HG02763 (cell line): ENCODE data around the gene FCN2.

ENCODE experiments used
- ATAC-seq: cut with Tn5 transposase; IDR thresholded peaks from one replicate; pipeline ENCODE4 v1.9.1; 2021; ENCODE audit warnings: mild to moderate bottlenecking, moderate library complexity; ENCODE audit not compliant: unreplicated experiment

The FCN2 gene

DNA sequence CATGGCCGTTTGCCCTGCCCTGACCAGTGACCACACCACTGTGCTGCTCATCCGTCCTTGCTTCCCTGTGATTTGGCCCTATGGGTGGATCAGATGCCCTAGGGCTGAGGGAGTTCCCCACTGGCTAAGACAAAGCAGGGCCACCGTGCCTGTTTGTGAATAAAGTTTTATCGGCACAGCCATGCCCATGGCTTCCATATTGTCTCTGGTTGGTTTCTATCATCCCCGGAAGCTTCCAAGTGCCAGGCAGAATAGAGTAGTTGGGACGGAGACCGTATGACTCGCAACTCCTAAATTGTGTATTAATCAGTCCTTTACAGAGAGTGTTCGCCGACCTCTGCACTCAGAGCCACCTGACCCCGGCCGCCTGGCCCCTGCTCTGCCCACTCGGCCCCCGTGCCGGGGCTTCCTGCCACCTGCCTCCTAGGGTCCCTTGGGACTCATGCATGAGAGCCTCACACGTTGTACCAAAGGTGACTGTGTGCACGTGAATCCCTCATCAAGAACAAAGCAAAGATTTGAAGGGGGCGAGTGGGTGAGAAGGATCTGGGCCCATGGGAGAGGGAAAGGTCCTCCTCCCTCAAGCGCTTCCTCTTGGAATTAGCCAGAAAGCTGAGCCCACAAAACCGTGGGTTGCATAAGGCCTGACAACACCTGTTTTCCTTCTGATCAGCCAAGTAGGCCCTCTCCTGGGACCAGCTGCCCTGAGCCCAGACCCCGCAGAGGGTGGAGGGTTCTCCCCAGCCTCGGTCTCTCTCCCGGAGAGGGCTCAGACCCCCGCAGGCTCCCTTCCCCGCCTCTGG is 11.7 kb upstream of the FCN2 start:
- no peak for ATAC-seq

DNA sequence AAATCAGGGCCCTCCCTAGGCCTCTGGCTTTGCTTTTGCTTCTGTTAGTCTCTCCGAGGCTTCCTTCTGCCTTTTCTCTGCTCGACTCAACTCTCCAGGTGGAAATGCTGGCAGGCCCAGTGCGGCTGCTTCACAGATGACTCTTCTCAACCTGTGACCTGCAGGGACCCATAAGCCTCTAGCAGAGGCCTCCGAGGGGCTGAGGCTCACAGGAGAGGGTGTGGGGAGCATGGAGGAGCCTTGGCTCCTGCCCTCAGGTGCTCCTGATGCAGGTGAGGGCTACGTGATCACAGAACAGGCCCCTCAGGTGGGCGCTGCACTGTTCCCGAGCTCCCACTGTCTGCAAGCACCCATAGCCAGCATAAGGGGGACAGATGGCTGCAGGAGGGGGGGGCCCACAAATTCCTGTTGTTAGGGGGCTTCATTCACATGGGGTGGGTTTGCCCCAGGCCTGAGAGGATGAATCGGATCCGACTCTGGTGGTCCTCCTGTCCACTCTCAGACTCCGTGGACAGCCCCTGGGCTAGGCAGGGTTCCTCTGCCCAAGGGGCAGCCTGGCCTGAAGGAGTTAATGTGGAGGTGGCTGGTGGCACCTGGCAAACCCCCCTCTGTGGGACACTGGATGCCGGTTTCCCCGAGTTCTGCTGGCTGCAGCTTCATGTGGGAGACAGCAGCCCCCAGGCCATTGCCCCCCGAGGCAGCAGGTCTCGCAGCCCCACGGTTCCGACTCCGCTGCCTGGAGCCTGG is 10.9 kb upstream of the FCN2 start:
- ATAC-seq = no peak

DNA sequence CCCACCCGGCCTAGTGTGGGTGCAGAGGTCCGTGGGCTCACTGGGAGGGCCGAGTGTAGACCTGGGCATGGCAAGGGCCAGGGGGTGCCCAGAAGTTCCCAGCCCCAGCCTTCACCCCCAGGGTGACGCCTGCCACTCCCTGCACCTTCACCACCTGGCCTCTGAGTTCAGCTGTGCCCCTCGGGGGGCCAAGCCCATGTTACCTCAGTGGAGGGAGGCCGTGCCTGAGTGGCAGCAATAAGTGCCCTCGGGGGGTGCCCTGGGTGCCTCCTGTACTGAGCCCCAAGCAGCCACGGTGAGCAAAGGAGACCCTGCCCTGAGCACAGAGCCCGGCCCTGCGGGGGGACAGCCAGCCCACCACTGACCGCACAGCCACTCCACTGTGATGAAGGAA is 10.3 kb upstream of the FCN2 start:
- ATAC-seq = no peak

DNA sequence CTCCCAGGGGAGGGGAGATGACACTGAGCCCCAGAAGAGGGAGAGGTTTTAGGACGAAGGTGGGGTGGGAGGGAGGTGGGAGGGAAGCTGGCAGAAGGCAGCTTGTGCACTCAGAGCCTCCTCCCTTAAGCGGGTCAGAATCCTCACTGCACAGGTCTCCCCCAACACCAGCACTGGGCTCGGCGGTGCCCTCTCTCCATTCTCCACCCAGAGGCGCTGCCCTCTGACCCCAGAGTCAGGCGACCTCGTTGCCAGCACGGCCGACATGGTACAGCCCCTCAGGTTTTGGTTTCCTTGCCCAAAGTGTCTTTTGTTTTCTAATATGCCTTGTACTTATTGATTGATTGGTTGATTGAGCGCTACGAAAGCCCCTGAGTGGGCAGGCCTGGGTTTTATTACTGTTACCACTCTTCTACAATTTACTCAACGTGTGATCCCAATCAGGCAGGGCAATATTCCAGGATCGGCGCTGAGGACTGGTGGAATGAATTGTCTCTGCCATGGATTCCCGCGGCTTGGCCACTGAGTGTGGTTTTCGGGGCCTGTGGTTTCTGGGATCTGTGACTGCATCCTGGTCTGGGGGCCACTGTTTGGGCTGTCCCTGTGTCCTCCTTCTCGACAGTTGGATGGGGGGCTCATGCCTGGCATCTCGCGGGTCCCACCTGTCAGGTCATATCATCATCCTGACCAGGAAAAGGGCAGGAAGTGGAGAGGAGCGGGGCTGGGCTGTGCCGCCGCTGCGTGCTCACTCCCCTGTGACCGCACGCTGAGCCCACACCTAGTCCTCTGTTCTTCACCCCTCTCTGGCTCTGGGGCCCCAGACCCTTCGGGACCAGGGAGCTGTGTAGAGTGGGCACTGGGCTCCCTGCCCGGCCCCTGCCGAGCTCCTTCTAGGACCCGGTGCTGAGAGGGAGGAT is 9.6 kb upstream of the FCN2 start:
- ATAC-seq = no peak

DNA sequence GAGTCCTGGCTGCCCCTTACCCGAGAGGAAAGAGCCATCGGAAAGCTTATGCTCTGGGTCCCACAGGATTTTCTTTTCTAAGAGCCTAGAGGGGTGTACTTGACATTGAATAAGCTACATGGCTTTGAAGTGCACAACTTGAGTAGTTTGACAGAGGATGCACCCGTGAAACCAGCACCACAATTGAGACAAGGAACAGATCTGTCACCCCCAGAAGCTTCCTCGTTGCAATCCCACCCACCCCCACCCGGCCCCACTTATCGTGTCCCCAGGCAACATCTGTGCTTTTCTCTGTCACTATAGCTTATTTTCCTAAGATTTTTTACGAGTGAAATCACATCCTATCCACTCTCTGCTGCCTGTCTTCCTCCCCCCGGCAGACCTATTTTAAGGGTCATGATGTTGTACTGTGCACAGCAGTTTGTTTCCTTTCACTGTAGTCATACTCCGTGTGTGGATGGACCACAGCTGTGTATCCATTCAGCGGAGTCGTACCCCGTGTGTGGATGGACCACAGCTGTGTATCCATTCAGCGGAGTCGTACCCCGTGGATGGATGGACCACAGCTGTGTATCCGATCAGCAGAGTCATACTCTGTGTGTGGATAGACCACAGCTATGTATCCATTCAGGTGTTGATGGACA is 8.8 kb upstream of the FCN2 start:
- no peak for ATAC-seq

DNA sequence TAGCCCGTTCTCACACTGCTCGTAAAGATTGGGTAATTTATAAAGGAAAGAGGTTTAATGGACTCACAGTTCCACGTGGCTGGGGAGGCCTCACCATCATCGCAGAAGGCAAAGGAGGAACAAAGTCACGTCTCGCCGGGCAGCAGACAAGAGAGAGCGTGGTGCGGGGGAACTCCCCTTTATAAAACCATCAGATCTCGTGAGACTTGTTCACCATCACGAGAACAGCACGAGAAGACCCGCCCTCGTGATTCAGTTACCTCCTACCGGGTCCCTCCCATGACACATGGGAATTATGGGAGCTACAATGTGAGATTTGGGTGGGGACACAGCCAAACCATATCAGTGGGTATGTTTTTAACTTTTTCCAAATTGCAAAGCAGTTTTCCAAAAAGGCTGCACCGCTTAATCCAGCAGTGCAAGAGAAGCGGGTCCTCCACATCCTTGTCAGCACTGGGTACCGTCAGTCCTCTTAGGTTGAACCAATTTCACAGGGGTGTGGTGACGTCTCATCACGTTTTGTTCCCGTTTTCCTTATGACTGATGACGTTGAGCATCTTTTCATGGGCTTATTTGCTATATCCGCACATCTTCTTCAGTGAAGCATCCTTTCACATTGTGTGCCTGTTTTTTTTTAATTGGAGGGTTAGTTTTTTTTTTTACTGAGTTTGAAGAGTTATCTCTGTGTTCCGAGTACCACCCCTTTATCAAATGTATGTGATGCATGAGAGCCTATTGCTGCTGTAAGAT is 8.0 kb upstream of the FCN2 start:
- ATAC-seq = no peak

DNA sequence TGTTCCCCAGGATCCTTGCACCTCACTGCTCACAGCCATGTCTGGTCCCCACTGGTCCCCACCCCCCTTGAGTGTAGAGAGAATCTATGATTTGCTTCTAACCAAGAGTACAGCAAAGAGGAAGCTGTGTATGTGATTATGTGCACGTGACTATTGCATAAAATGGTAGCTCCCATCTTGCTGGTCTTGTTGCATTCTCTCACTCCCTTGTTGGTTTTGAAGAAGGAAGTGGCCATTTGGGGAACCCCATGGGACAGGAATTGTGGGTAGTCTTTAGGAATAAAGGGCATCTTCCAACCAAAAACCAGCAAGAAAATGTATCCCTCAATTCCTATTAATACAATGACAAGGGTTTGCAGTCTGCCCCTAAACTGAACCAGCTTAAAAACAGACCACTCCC is 5.2 kb upstream of the FCN2 start:
- ATAC-seq = no peak

DNA sequence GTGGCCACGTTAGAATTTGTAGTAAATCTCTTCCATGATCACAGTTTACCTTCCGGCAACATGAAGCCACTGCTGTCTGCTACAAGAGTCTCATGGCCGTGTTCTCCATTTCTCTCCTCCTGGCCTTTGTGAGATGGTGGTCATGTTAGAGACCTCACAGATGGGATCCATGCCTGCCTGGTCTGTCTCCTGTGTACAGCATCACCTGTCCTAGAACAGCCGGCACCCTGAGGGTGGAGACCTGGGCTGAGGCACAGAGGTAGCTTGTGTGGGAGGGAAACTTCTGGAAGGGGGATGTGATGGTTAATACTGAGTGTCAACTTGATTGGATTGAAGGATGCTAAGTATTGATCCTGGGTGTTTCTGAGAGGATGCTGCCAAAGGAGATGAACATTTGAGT is 3.1 kb upstream of the FCN2 start:
- no peak for ATAC-seq

DNA sequence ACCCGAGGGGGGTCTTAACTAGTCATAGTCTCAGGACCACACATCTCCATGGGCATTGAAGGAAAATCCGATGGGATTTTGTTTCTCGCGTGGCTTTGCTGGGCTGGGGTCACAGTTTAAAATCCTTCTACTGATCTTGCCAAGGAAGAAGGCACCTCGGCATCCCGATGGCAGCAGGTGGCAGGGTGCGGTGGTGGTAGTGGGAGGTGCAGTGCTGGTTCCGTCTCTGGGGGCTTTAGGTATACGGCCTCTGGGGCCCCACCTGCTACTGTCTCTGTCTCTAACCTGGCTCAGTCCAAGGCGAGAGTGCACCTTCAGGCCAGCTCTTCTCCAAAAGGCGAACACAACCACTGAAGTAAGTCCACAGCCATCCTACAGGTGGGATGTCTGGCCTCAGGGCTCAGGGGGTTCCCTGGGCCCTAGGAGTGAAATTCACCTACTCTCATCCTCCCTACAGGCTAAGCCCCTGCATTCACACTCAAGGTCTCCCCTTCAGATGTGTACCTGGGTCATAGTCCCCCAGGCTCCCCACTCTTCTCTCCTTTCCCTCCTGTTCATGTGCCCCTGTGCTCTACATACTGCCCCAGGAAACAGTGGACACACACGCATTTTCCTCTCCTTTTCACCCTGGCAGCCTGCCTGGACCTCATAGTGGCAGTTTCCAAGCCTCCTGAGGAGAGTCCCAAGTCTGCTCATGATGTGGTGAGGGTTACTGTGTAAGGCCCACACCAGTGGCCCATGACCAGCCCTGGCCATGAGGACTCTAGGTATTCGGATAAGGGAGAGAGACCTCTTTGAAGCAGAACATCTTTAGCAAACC is 736 bp upstream of the FCN2 start:
- no peak for ATAC-seq

DNA sequence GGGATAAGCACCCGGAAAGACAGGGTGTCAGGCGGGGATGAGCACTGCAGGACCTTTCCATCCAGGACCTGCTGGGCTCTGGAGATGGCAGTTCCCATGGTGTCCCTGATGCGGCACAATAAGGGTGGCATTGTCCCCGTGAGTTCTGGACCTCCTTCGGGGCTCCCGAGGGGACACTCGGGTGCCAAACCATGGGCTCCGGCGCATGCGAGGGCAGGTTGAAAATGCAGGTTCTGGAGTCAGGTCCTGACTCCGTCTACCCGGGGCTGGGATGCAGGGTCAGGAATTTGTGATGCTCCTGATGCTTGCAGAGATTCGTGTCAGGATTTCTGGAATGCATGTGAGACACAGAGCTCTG is 682 bp downstream of the FCN2 start:
- no peak for ATAC-seq

DNA sequence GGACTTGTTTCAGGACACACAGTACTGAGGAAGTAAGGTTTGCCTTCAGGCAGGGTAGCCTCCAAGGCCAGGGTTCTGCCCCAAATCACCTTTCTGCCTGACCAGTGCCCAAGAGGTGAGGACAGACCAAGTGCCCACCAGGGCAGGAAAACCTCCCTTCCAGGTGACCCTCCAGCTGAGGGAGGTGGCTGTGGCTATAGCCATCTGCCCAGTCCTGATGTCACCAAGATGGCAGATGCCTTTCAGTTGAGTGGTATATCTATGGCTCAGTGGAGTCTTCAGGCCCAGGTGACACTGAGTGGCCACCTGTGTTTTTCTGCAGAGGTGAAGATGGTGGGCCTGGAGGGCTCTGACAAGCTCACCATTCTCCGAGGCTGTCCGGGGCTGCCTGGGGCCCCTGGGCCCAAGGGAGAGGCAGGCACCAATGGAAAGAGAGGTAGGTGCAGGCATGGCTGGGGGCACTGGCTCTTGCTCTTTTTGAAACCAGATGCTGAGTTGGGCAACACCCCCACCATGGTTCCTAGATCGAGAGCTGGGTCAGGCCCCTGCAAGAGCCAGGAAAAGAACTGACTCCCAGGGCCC is 1.7 kb downstream of the FCN2 start:
- ATAC-seq = no peak

DNA sequence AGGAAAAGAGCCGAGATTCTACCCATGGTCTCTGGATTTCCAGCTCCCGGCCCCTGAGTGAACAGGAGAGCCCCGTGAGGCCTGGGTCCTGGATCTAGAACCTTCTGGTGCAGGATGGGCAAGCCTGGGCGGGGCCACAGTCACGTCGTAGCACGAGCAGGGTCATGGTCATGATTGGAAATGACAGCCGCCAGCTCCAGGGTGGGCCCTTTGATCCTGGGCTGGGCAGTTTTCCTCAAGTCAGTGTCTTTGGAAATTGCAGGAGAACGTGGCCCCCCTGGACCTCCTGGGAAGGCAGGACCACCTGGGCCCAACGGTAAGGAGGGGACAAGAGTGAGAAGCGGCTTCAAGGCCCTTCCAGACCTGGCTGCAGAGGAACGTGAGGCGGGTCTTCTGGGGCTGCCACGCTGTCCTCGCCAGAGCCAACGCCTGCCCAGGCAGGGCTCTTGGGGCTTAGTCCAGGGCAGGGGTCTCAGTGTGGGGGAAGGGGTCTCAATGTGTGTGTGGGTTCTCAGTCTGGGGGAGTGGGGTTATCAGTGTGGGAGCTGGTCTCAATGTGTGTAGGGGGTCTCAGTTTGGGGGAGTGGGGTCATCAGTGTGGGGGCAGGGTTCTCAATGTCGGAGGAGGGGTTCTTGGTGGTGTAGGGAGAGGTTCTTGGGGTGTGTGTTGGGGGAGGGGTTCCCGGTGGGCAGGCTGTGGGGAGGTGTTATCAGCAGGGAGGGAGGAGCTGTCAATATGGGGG is 2.6 kb downstream of the FCN2 start:
- ATAC-seq = no peak

DNA sequence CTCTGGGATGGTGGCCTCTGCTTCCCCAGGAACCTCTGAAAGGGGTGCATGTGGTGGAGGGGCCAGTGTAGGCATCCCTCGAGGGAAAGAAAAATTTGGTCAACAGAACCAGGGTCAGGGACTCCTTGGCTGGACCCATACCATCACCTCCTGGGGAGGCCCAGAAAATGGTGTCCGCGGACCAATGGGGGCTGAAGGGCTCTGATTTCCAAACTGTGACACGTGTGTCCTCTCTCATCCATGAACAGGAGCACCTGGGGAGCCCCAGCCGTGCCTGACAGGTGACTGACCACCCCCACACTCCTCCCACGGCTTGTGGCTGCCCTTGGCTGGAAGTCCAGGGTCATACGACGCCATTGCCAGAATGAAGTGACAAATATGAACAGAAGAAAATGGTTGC is 3.9 kb downstream of the FCN2 start:
- ATAC-seq = no peak

DNA sequence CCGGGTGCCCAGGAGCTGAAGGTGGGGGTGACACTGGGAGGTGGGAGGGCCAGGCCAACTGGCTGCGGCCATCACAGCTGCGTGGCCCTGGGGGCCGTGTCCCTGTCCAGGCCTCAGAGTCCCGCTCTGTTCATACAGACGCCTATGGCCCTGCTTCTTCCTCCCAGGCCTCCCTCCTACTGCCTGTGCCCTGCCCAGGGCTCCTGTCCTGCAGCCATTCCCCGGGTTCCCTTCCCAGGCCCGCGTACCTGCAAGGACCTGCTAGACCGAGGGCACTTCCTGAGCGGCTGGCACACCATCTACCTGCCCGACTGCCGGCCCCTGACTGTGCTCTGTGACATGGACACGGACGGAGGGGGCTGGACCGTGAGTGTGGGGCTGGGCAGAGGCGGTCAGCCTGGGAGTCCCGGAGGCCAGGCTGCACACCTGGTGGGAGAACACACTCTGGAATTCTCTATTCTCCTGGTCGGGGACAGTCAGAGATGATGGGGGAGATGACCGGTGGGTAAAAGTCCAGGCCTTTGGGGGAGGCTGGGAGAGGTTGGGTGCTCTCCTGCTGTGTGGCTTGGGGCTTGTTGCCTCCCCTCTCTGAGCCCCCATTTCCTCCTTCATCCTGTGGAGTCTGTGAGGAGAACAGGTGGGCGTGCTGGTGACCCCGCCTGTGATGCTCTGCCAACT is 4.5 kb downstream of the FCN2 start:
- ATAC-seq = no peak

DNA sequence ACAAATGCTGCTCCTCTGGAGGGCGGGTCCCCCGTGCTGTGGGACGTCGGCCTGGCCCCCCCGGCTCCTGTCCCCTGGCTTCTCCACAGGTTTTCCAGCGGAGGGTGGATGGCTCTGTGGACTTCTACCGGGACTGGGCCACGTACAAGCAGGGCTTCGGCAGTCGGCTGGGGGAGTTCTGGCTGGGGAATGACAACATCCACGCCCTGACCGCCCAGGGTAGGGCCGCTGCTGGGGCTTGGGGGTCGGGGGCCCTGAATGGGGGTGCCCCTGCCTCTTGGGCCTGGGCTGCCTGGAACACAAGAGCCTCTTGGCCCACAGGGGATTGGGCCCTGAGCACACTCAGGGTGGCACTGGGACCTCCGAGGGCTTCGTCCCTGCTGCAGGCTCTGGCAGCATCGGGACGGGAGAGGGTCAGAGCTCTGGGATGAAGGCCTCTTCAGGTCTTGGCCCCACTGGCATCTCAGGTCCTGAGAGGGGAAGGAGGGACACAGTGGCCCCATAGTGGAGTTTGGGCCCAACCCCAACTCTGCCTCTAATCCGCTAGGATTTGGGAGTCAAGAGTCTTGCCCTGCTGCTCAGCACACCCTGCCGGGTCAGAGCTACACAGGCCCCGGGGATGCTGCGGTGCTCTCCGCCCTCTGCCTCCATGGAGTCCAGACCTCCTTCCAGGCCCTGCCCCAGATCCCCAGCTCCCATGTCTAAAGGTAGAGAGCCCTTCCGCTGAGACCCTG is 5.2 kb downstream of the FCN2 start:
- ATAC-seq = no peak

DNA sequence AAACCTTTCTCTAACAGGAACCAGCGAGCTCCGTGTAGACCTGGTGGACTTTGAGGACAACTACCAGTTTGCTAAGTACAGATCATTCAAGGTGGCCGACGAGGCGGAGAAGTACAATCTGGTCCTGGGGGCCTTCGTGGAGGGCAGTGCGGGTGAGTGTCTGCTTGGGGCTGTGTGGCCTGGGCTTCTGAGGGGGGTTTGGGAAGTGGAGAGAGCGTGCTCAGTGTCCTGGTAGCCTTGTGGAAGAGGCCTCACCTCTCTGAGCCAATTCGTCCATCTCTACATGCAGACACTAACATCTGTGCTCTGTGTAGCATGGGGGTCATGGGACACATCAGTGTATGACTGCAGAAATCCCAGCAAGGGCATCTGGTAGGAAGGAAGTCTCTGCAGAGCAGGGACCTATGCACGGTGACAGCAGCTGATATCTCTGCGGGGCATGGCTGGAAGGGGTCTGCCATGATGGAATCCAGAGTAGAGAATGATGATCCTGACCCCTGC is 5.9 kb downstream of the FCN2 start:
- no peak for ATAC-seq

DNA sequence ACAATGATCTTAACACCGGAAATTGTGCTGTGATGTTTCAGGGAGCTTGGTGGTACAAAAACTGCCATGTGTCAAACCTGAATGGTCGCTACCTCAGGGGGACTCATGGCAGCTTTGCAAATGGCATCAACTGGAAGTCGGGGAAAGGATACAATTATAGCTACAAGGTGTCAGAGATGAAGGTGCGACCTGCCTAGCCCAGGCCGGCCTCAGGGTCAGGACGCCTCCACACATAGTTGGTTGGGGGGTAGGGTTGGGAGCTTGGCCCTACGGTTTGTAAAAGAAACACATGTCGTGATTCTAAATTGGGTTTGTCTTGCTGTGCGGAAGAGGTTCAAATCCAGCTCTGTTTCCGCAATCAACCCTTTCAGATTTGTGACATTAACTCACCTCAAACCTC is 6.6 kb downstream of the FCN2 start:
- no peak for ATAC-seq
